H9 (cell line): ENCODE data around the gene CDH23. TPM values are rescaled to one million over a fixed set of nuclear protein-coding genes. Genes with fewer than 3 reads are reported as not detected.

Experiments used
- DNase-seq: peaks from one replicate; pipeline ENCODE4 v3.0.0-alpha.2; 2017
- H2AFZ ChIP-seq: one replicate; pipeline ENCODE4 v1.6.1; 2013; ENCODE audit warnings: mild to moderate bottlenecking, low read length, control low read depth, moderate library complexity
- H2AK5ac ChIP-seq: 2 replicates; pipeline ENCODE4 v1.6.1; 2013; ENCODE audit warnings: low read length, control low read depth, mixed read lengths; ENCODE audit not compliant: insufficient read length
- H2BK120ac ChIP-seq: one replicate; pipeline ENCODE4 v1.6.1; 2013; ENCODE audit warnings: low read depth, mild to moderate bottlenecking, low read length, control low read depth, inconsistent platforms; ENCODE audit not compliant: poor library complexity, severe bottlenecking
- H2BK12ac ChIP-seq: 2 replicates; pipeline ENCODE4 v1.6.1; 2013; ENCODE audit warnings: low read length, control low read depth, mixed read lengths, low read depth; ENCODE audit not compliant: insufficient read length
- H2BK15ac ChIP-seq: 2 replicates; pipeline ENCODE4 v1.6.1; 2013; ENCODE audit warnings: low read depth, low read length, control low read depth
- H2BK20ac ChIP-seq: one replicate; pipeline ENCODE4 v1.6.1; 2013; ENCODE audit warnings: low read depth, mild to moderate bottlenecking, low read length, control low read depth, inconsistent platforms; ENCODE audit not compliant: poor library complexity, severe bottlenecking
- H2BK5ac ChIP-seq: 2 replicates; pipeline ENCODE4 v1.6.1; 2013; ENCODE audit warnings: low read length, control low read depth, mixed read lengths; ENCODE audit not compliant: insufficient read length
- H3K14ac ChIP-seq: 2 replicates; pipeline ENCODE4 v1.6.1; 2013; ENCODE audit warnings: low read length, control low read depth; ENCODE audit not compliant: insufficient read depth
- H3K18ac ChIP-seq: 2 replicates; pipeline ENCODE4 v1.6.1; 2013; ENCODE audit warnings: low read depth, mild to moderate bottlenecking, mixed read lengths, low read length, control low read depth; ENCODE audit not compliant: insufficient read length
- H3K23ac ChIP-seq: 2 replicates; pipeline ENCODE4 v1.6.1; 2013; ENCODE audit warnings: low read length, control low read depth, mixed read lengths, low read depth; ENCODE audit not compliant: insufficient read length
- H3K23me2 ChIP-seq: 2 replicates; pipeline ENCODE4 v1.6.1; 2013; ENCODE audit warnings: low read depth, mild to moderate bottlenecking, mixed read lengths, low read length, control low read depth; ENCODE audit not compliant: insufficient read length, poor library complexity, severe bottlenecking
- H3K27ac ChIP-seq: 2 replicates; pipeline ENCODE4 v1.5.1; 2013; ENCODE audit warnings: low read length, control low read depth, mixed read lengths, low read depth; ENCODE audit not compliant: insufficient read length
- H3K27me3 ChIP-seq: 2 replicates; pipeline ENCODE4 v1.6.1; 2013; ENCODE audit warnings: low read length, control low read depth, inconsistent platforms; ENCODE audit not compliant: insufficient read depth
- H3K4ac ChIP-seq: 2 replicates; pipeline ENCODE4 v1.6.1; 2013; ENCODE audit warnings: low read depth, mild to moderate bottlenecking, control low read depth, inconsistent platforms, low read length, moderate library complexity
- H3K4me1 ChIP-seq: 2 replicates; pipeline ENCODE4 v1.6.1; 2013; ENCODE audit warnings: low read length, control low read depth, inconsistent platforms; ENCODE audit not compliant: insufficient read depth
- H3K4me2 ChIP-seq: 2 replicates; pipeline ENCODE4 v1.6.1; 2013; ENCODE audit warnings: low read length, control low read depth, mixed read lengths; ENCODE audit not compliant: insufficient read length, insufficient read depth
- H3K56ac ChIP-seq: 2 replicates; pipeline ENCODE4 v1.6.1; 2013; ENCODE audit warnings: low read depth, mild to moderate bottlenecking, mixed read lengths, low read length, control low read depth; ENCODE audit not compliant: insufficient read length
- H3K79me1 ChIP-seq: 2 replicates; pipeline ENCODE4 v1.6.1; 2013; ENCODE audit warnings: low read depth, mild to moderate bottlenecking, moderate library complexity, low read length, control low read depth, inconsistent platforms; ENCODE audit not compliant: insufficient read depth, poor library complexity, severe bottlenecking
- H3K79me2 ChIP-seq: 2 replicates; pipeline ENCODE4 v1.6.1; 2013; ENCODE audit warnings: low read length, control low read depth, inconsistent platforms; ENCODE audit not compliant: insufficient read depth
- H3K9ac ChIP-seq: 2 replicates; pipeline ENCODE4 v1.6.1; 2013; ENCODE audit warnings: low read length, control low read depth, mixed read lengths; ENCODE audit not compliant: insufficient read length; ENCODE audit errors: extremely low read depth
- H3K9me3 ChIP-seq: one replicate; pipeline ENCODE4 v1.6.1; 2013; ENCODE audit warnings: low read depth, low read length, inconsistent platforms; ENCODE audit not compliant: control insufficient read depth
- H3T11ph ChIP-seq: one replicate; pipeline ENCODE4 v1.6.1; 2013; ENCODE audit warnings: mild to moderate bottlenecking, low read length, control low read depth, inconsistent platforms
- H4K20me1 ChIP-seq: one replicate; pipeline ENCODE4 v1.6.1; 2013; ENCODE audit not compliant: control insufficient read depth, insufficient read length, insufficient read depth
- H4K5ac ChIP-seq: 2 replicates; pipeline ENCODE4 v1.6.1; 2013; ENCODE audit warnings: low read depth, mild to moderate bottlenecking, mixed read lengths, low read length, control low read depth; ENCODE audit not compliant: insufficient read length
- H4K8ac ChIP-seq: replicated peaks from 2 replicates; pipeline ENCODE4 v1.6.1; 2013; ENCODE audit warnings: low read length, control low read depth, mixed read lengths, low read depth; ENCODE audit not compliant: insufficient read length
- H4K91ac ChIP-seq: 2 replicates; pipeline ENCODE4 v1.6.1; 2013; ENCODE audit warnings: low read depth, mild to moderate bottlenecking, moderate library complexity, mixed read lengths, low read length, control low read depth; ENCODE audit not compliant: insufficient read length
- H3K27ac Mint-ChIP-seq, 3 experiments: 2 replicates in 2 of 3; 3 replicates in 1 of 3; pipeline ENCODE4 v1.8.0; 2020 to 2021; ENCODE audit warnings: mixed read lengths in 3 of 3, mild to moderate bottlenecking in 1 of 3, moderate library complexity in 1 of 3
- H3K27me3 Mint-ChIP-seq: 2 replicates; pipeline ENCODE4 v1.8.0; 2021; ENCODE audit warnings: low read depth, mild to moderate bottlenecking, moderate library complexity, mixed read lengths
- H3K36me3 Mint-ChIP-seq, 3 experiments: 2 replicates in 2 of 3; 3 replicates in 1 of 3; pipeline ENCODE4 v1.8.0; 2020 to 2021; ENCODE audit warnings: low read depth in 3 of 3, mixed read lengths in 3 of 3; ENCODE audit not compliant: insufficient read depth in 1 of 3
- H3K4me1 Mint-ChIP-seq, 2 experiments: 2 replicates each; pipeline ENCODE4 v1.8.0; 2020; ENCODE audit warnings: mixed read lengths in 2 of 2
- H3K4me3 Mint-ChIP-seq, 2 experiments: 2 replicates in 1 of 2; 3 replicates in 1 of 2; pipeline ENCODE4 v1.8.0; 2020 to 2021; ENCODE audit warnings: mild to moderate bottlenecking in 2 of 2, mixed read lengths in 2 of 2, moderate library complexity in 1 of 2
- H3K9me3 Mint-ChIP-seq, 2 experiments: 2 replicates in 1 of 2; 3 replicates in 1 of 2; pipeline ENCODE4 v1.8.0; 2020; ENCODE audit warnings: mild to moderate bottlenecking in 2 of 2, mixed read lengths in 2 of 2, moderate library complexity in 1 of 2
- WGBS: extraction: QIAGEN DNeasy Blood & Tissue Kit; methylation state at CpG from one replicate; pipeline ENCODE4 v1.1.7; 2013; ENCODE audit warnings: missing lambda C conversion rate, low lambda C conversion rate, mixed read lengths; ENCODE audit not compliant: insufficient read length; ENCODE audit errors: extremely low coverage; 5-methylcytosine and 5-hydroxymethylcytosine counted together
- total RNA-seq: library from RNA; stranded (reverse); gene quantifications from 2 replicates; pipeline ENCODE4 v1.2.1, GENCODE V29; 2021
- TF ChIP-seq, protein P1 (sequence below): fragments of 200-600 bp; sonication (generic); conservative IDR thresholded peaks from 3 replicates; pipeline ENCODE4 v1.8.0; 2021; ENCODE audit warnings: antibody characterized with exemption, mild to moderate bottlenecking

The CDH23 gene
- total RNA-seq, 1 experiment from 2014 or later, result 2.1 TPM

DNA sequence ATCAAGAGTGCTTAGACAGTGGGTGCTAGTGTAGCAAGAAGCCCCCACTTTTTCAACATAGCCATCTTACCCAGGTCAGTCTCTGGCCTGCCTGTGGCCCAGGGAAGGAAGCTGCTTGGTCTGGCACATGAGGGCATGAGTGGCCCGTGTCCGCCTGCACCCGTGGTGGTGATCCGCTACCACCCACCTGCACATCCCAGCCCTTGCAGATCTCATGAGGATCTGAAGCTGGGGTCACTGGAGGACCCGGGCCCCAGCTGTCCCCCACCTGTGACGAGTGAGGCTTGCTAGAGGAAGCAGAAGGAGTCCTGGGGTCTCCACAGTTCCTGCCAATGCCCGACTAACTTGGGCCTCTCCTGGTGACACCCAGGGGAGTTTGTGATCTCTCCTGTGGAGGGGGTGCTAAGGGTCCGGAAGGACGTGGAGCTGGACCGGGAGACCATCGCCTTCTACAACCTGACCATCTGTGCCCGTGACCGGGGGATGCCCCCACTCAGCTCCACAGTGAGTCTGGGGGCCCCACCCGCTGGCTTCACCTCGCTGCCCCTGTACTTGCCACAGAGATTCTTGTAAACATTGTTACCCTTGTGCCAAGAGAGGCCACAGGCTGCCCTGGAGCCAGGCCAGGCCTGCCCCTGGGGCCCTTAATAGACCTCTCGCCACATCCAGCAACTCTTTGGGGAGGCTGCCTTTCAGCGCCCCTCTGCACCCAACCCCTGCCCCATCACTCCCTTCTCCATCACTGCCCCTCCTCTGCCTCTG lies 387.4 kb downstream of the CDH23 start:
- Histone ChIP-seq H4K20me1 (no peaks in the 10 kb centered on the region), H2BK15ac (no peak overlapping the region), H2AK5ac (no peak overlapping the region), H3K23me2 (no peaks in the 10 kb centered on the region), H3K9ac (no peak overlapping the region), H3K23ac (no peak overlapping the region), H4K91ac (no peak overlapping the region), H3T11ph (no peak overlapping the region), H4K8ac (no peak overlapping the region), H2BK20ac (no peak overlapping the region), H2BK5ac (no peak overlapping the region), H4K5ac (no peak overlapping the region), H2AFZ (no peak overlapping the region), H3K27ac (no peak overlapping the region), H2BK120ac (no peak overlapping the region), H3K18ac (no peak overlapping the region), H3K9me3 (no peaks in the 10 kb centered on the region), H3K4ac (no peak overlapping the region), H2BK12ac (no peak overlapping the region), H3K79me1 (no peaks in the 10 kb centered on the region), H3K4me1 (no peaks in the 10 kb centered on the region), H3K4me2 (no peak overlapping the region), H3K14ac (no peak overlapping the region), H3K79me2 (no peaks in the 10 kb centered on the region), H3K27me3 (no peaks in the 10 kb centered on the region), H3K56ac (no peak overlapping the region)
- H3K9me3 Mint-ChIP-seq, result no peaks in the 10 kb centered on the region; a peak in 1 of 5 replicates
- WGBS, result no CpG with 5 or more reads among the region's 17 CpGs
- H3K36me3 Mint-ChIP-seq, result no peaks in the 10 kb centered on the region
- no peak overlapping the region; a peak in 1 of 5 replicates for H3K4me3 Mint-ChIP-seq
- TF ChIP-seq, protein P1, sequence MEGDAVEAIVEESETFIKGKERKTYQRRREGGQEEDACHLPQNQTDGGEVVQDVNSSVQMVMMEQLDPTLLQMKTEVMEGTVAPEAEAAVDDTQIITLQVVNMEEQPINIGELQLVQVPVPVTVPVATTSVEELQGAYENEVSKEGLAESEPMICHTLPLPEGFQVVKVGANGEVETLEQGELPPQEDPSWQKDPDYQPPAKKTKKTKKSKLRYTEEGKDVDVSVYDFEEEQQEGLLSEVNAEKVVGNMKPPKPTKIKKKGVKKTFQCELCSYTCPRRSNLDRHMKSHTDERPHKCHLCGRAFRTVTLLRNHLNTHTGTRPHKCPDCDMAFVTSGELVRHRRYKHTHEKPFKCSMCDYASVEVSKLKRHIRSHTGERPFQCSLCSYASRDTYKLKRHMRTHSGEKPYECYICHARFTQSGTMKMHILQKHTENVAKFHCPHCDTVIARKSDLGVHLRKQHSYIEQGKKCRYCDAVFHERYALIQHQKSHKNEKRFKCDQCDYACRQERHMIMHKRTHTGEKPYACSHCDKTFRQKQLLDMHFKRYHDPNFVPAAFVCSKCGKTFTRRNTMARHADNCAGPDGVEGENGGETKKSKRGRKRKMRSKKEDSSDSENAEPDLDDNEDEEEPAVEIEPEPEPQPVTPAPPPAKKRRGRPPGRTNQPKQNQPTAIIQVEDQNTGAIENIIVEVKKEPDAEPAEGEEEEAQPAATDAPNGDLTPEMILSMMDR, result no peak
- peaks cover 10 to 16% of the 10 kb centered on the region in 2 experiments for H3K4me1 Mint-ChIP-seq
- H3K27ac Mint-ChIP-seq, result no peak overlapping the region; a peak in 1 of 7 replicates
- DNase-seq, result no peak
- peaks cover 13% of the 10 kb centered on the region for H3K27me3 Mint-ChIP-seq
